Upper lobe of left lung (tissue), 4 donors: ENCODE data around the gene ABI1.

Experiments used
- CTCF ChIP-seq, 6 experiments: fragments of 450-650 bp in 4 of 6; fragments of 200-600 bp in 2 of 6; sonication (generic) in 2 of 6; IDR thresholded peaks; one replicate each; pipeline ENCODE4 v1.5.1; 2016 to 2019; ENCODE audit warnings: antibody characterized with exemption in 6 of 6
- POLR2A ChIP-seq, 4 donors: fragments of 450-650 bp; IDR thresholded peaks; one replicate each; pipeline ENCODE4 v1.5.1; 2016 to 2017; ENCODE audit warnings: antibody characterized with exemption in 4 of 4, mild to moderate bottlenecking in 2 of 4

- no peak for TF ChIP-seq POLR2A (IDR thresholded peaks at IDR 0.05)
- no peak for TF ChIP-seq CTCF (IDR thresholded peaks at IDR 0.05)
Measured at GRCh38 chr10:26815500-26815899, 45.3 kb downstream of the ABI1 start.
